ENCODE data around the gene PTGDR2. TPM values are rescaled to one million over a fixed set of nuclear protein-coding genes. Genes with fewer than 3 reads are reported as not detected.

PTGDR2 gene
- total RNA-seq, 1 donor from 2014 or later = 0.25 TPM

- H3K27ac ChIP-seq = no peak overlapping the region
- no peaks in the 10 kb centered on the region for H3K9me3 ChIP-seq
- no peaks in the 10 kb centered on the region for H3K4me1 ChIP-seq
- no peaks in the 10 kb centered on the region for H3K36me3 ChIP-seq
- H3K4me3 ChIP-seq = no peak overlapping the region
- TF ChIP-seq POLR2A (IDR thresholded peaks at IDR 0.05) (no peak), POLR2AphosphoS5 (IDR thresholded peaks at IDR 0.05; ENCODE audit: insufficient read depth in 1 of 2, low read depth in 1 of 2) (no peak), CTCF (IDR thresholded peaks at IDR 0.05) (no peak)
- H3K27me3 ChIP-seq = no peaks in the 10 kb centered on the region
- intact Hi-C loops (cut with DNase I) = no loop called here
- DNase-seq (ENCODE audit: extremely low spot score in 2 of 2) = no peak
Measured at GRCh38 chr11:60864856-60865513, 9.2 kb upstream of the PTGDR2 start.

GRCh38 chr11:60863550-60864521, 8.1 kb upstream of the PTGDR2 start:
- TF ChIP-seq CTCF (IDR thresholded peaks at IDR 0.05) (no peak), POLR2A (IDR thresholded peaks at IDR 0.05) (no peak), POLR2AphosphoS5 (IDR thresholded peaks at IDR 0.05; ENCODE audit: insufficient read depth in 1 of 2, low read depth in 1 of 2) (no peak)
- Histone ChIP-seq H3K4me3 (no peak overlapping the region), H3K27me3 (no peaks in the 10 kb centered on the region), H3K27ac (no peak overlapping the region), H3K9me3 (no peaks in the 10 kb centered on the region), H3K36me3 (no peaks in the 10 kb centered on the region), H3K4me1 (no peaks in the 10 kb centered on the region)
- intact Hi-C loops (cut with DNase I) = no loop called here
- DNase-seq (ENCODE audit: extremely low spot score in 2 of 2) = no peak

GRCh38 chr11:60862171-60862570, 6.4 kb upstream of the PTGDR2 start:
- no peak overlapping the region for H3K27ac ChIP-seq
- H3K36me3 ChIP-seq = no peaks in the 10 kb centered on the region
- intact Hi-C loops (cut with DNase I) = no loop called here
- no peak for TF ChIP-seq POLR2A (IDR thresholded peaks at IDR 0.05)
- TF ChIP-seq POLR2AphosphoS5 (IDR thresholded peaks at IDR 0.05; ENCODE audit: insufficient read depth in 1 of 2, low read depth in 1 of 2) = no peak
- no peak for TF ChIP-seq CTCF (IDR thresholded peaks at IDR 0.05)
- H3K27me3 ChIP-seq = no peaks in the 10 kb centered on the region
- H3K9me3 ChIP-seq = no peaks in the 10 kb centered on the region
- no peak for DNase-seq (ENCODE audit: extremely low spot score in 2 of 2)
- H3K4me3 ChIP-seq = no peak overlapping the region
- H3K4me1 ChIP-seq = no peaks in the 10 kb centered on the region

GRCh38 chr11:60860943-60861342, 5.2 kb upstream of the PTGDR2 start:
- Histone ChIP-seq H3K9me3 (no peaks in the 10 kb centered on the region), H3K27me3 (no peaks in the 10 kb centered on the region), H3K4me3 (no peak overlapping the region), H3K36me3 (no peaks in the 10 kb centered on the region), H3K27ac (no peak overlapping the region), H3K4me1 (no peaks in the 10 kb centered on the region)
- intact Hi-C loops (cut with DNase I) = no loop called here
- DNase-seq (ENCODE audit: extremely low spot score in 2 of 2) = no peak
- TF ChIP-seq POLR2A (IDR thresholded peaks at IDR 0.05) (no peak), CTCF (IDR thresholded peaks at IDR 0.05) (no peak), POLR2AphosphoS5 (IDR thresholded peaks at IDR 0.05; ENCODE audit: insufficient read depth in 1 of 2, low read depth in 1 of 2) (no peak)

Data from vagina (tissue), 2 donors.